WERI-Rb-1 (cell line): ENCODE data around the gene EPN2.

Experiments used
- DNase-seq: peaks from one replicate; pipeline ENCODE4 v3.0.0-alpha.2; 2020
- H3K27ac ChIP-seq: fragments of 250-450 bp; sonication (Bioruptor Pico); 2 replicates; pipeline ENCODE4 v1.5.1; 2020; ENCODE audit warnings: mild to moderate bottlenecking, moderate library complexity
- H3K27me3 ChIP-seq: fragments of 250-450 bp; sonication (Bioruptor Pico); 2 replicates; pipeline ENCODE4 v1.5.1; 2021; ENCODE audit warnings: mild to moderate bottlenecking, low read depth, moderate library complexity; ENCODE audit not compliant: insufficient read depth, severe bottlenecking
- H3K36me3 ChIP-seq: fragments of 250-450 bp; sonication (Bioruptor Pico); 2 replicates; pipeline ENCODE4 v1.5.1; 2020; ENCODE audit warnings: mild to moderate bottlenecking, moderate library complexity
- H3K4me3 ChIP-seq: 2 replicates; pipeline ENCODE4 v1.5.1; 2011; ENCODE audit warnings: low read depth, mild to moderate bottlenecking, control low read depth, low read length
- H3K9me3 ChIP-seq: fragments of 250-450 bp; sonication (Bioruptor Pico); 2 replicates; pipeline ENCODE4 v1.5.1; 2021; ENCODE audit warnings: mild to moderate bottlenecking, moderate library complexity; ENCODE audit not compliant: severe bottlenecking
- TF ChIP-seq, protein P1 (sequence below): IDR thresholded peaks from 2 replicates; pipeline ENCODE4 v1.5.1; 2011; ENCODE audit warnings: low read depth, mild to moderate bottlenecking, control low read depth, inconsistent platforms, low read length

Gene EPN2

GRCh38 chr17:19295473-19296135 lies 58.4 kb downstream of the EPN2 start:
- Histone ChIP-seq H3K27me3 (no peaks in the 10 kb centered on the region), H3K27ac (no peak overlapping the region), H3K9me3 (no peaks in the 10 kb centered on the region), H3K4me3 (no peak overlapping the region), H3K36me3 (no peaks in the 10 kb centered on the region)
- TF ChIP-seq, protein P1, sequence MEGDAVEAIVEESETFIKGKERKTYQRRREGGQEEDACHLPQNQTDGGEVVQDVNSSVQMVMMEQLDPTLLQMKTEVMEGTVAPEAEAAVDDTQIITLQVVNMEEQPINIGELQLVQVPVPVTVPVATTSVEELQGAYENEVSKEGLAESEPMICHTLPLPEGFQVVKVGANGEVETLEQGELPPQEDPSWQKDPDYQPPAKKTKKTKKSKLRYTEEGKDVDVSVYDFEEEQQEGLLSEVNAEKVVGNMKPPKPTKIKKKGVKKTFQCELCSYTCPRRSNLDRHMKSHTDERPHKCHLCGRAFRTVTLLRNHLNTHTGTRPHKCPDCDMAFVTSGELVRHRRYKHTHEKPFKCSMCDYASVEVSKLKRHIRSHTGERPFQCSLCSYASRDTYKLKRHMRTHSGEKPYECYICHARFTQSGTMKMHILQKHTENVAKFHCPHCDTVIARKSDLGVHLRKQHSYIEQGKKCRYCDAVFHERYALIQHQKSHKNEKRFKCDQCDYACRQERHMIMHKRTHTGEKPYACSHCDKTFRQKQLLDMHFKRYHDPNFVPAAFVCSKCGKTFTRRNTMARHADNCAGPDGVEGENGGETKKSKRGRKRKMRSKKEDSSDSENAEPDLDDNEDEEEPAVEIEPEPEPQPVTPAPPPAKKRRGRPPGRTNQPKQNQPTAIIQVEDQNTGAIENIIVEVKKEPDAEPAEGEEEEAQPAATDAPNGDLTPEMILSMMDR: no peak
- DNase-seq: peak; percentile 53

DNA sequence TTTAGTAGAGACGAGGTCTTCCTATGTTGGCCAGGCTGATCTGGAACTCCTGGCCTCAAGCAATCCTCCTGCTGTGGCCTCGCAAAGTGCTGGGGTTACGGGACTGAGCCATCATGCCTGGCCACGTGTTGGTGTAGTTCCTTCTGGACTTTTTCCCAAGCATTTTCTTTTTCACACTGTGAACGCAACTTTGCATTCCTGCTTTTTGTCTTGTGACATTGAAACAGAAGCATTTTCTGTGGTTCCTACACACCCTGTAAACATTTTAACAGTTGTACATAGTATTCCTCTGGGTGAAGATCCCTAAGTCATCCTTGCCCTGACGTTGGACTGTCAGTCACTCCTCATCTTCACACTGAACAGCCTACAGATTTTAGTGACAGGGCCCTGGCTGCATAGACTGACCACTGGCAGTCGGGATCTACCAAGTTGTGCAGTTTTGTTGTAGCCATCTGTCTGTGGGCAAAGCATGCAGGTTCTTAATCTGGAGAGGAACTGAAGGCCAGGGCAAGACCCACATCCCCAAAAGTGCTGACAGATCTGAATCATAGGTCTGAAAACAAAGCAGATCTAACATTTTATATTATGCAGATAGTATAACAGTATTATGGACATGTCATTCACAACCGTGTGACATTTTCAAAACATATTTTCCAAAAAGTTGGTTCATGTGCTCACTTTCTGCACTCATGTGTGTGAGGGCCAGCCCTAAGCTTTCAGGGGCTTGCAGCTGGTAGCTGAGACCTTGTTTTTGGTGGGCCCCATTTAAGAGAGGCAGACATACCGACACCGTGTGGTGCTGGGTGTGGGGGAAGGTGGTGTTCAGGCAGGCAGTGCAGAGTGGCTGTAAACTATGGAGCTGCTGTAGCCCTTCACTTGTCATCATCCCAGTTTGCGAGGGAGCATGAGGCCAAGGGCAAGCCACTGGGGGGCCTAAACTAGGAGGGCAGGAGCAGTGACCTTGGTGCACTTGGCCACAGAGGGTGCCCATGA lies 59.9 kb downstream of the EPN2 start:
- no peak overlapping the region for H3K4me3 ChIP-seq
- no peak overlapping the region for H3K27ac ChIP-seq
- no peaks in the 10 kb centered on the region for H3K9me3 ChIP-seq
- no peaks in the 10 kb centered on the region for H3K27me3 ChIP-seq
- no peak for DNase-seq
- no peaks in the 10 kb centered on the region for H3K36me3 ChIP-seq
- TF ChIP-seq, protein P1: no peak

DNA sequence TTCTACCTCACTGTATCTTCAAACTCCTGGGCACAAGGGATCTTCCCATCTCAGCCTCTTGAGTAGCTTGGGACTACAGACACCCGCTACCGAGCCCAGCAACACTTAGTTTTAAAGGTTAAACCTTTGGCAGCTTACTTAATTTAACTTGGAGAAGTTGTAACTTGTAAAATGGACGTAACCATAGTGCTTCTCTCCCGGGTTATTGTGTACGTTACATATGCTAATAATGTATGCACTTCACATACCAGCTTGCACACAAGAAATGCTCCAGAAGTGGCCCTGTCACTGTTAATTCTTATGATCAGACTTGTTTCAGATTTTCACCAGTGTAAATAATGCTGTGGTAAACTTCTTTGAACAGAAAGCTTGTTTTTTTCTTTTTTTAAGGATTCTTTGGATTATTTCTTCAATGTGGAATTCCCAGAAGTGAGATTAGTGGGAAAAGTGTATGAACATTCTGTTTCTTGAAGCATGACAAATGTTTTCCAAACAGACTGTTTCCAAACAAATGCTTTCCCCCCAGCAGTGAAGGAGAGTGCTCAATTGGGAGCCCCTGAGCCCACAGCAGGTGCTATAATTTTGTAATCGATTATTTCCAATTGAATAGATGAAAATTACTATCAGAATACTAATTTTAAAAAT lies 61.5 kb downstream of the EPN2 start:
- Histone ChIP-seq H3K27me3 (no peaks in the 10 kb centered on the region), H3K9me3 (no peaks in the 10 kb centered on the region), H3K4me3 (no peak overlapping the region), H3K27ac (no peak overlapping the region), H3K36me3 (no peaks in the 10 kb centered on the region)
- DNase-seq: no peak
- TF ChIP-seq, protein P1: no peak

- Histone ChIP-seq H3K9me3 (no peaks in the 10 kb centered on the region), H3K4me3 (peak overlapping the region; percentile 16; the same call in 1 of the 2 replicates), H3K27me3 (no peaks in the 10 kb centered on the region), H3K36me3 (no peaks in the 10 kb centered on the region), H3K27ac (peak overlapping the region; percentile 45)
- DNase-seq: peak; percentile 40
- TF ChIP-seq, protein P1: no peak
Observed at GRCh38 chr17:19299214-19299747, 62.1 kb downstream of the EPN2 start.

GRCh38 chr17:19299866-19300265 lies 62.7 kb downstream of the EPN2 start:
- no peaks in the 10 kb centered on the region for H3K27me3 ChIP-seq
- no peaks in the 10 kb centered on the region for H3K9me3 ChIP-seq
- H3K27ac ChIP-seq: peak overlapping the region; percentile 45
- TF ChIP-seq, protein P1: 0 out of 2 replicates have a peak, but pooled peaks have one; percentile 7
- H3K36me3 ChIP-seq: no peaks in the 10 kb centered on the region
- H3K4me3 ChIP-seq: peak overlapping the region; percentile 16; the same call in 1 of the 2 replicates
- peak; percentile 69 for DNase-seq
